GM12878 (cell line): Measurements from ENCODE around the gene PGLYRP3. TPM values are rescaled to one million over a fixed set of nuclear protein-coding genes. Genes with fewer than 3 reads are reported as not detected.

Experiments used
- ATAC-seq: fragments of 200-7000 bp; cut with Tn5 transposase; 3 replicates; pipeline ENCODE4 v1.9.1; 2020; ENCODE audit warnings: mild to moderate bottlenecking, moderate library complexity
- BruUV-seq: library from RNA; stranded (reverse); fragments of 400-500 nt; replicated peaks from 2 replicates; lab custom pipeline; 2021; lab: Mats Ljungman, UMichigan
- CTCF ChIA-PET: fragments of 300-600 bp; sonication (Branson Sonifier 250); formaldehyde crosslinking; extraction: SDS; loops from one replicate; lab custom pipeline; 2021; ENCODE audit warnings: inconsistent platforms; lab: Yijun Ruan, JAX
- POLR2A ChIA-PET: fragments of 350-600 bp; formaldehyde crosslinking; extraction: SDS; loops from one replicate; lab custom pipeline; 2021; ENCODE audit warnings: inconsistent platforms; lab: Charles Lee
- RAD21 ChIA-PET: fragments of 300-600 bp; sonication (Branson Sonifier 250); formaldehyde crosslinking; loops from one replicate; lab custom pipeline; 2023; ENCODE audit warnings: antibody characterized with exemption; ENCODE audit not compliant: unreplicated experiment; lab: Charles Lee
- SMC1A ChIA-PET: fragments of 300-600 bp; sonication (Branson Sonifier 250); formaldehyde crosslinking; loops from one replicate; lab custom pipeline; 2023; ENCODE audit not compliant: unreplicated experiment, uncharacterized antibody; lab: Charles Lee
- DNase-seq: peaks from one replicate; pipeline ENCODE4 v3.0.0-alpha.2; 2011; ENCODE audit warnings: low read depth, low spot score
- FAIRE-seq: peaks from 3 replicates; lab custom pipeline; 2011; peaks lifted over from hg19 to GRCh38; lab: Jason Lieb, UNC
- H2AFZ ChIP-seq: 2 replicates; pipeline ENCODE4 v1.6.0; 2011; ENCODE audit warnings: low read depth, low read length, control low read depth; ENCODE audit not compliant: control insufficient read depth
- H3K27ac ChIP-seq: 2 replicates; pipeline ENCODE4 v1.5.1; 2011; ENCODE audit warnings: control low read depth; ENCODE audit not compliant: control insufficient read depth, insufficient read depth
- H3K27me3 ChIP-seq, 2 experiments: replicated peaks in 1 of 2; 2 replicates each; pipeline versions ENCODE4 v1.6.0 to v1.6.1; 2011; ENCODE audit warnings: low read length in 1 of 2; ENCODE audit not compliant: control insufficient read depth in 2 of 2, insufficient read depth in 2 of 2
- H3K36me3 ChIP-seq, 2 experiments: 2 replicates each; pipeline ENCODE4 v1.5.1; 2011; ENCODE audit warnings: low read length in 1 of 2; ENCODE audit not compliant: control insufficient read depth in 2 of 2, insufficient read depth in 2 of 2
- H3K4me1 ChIP-seq: 2 replicates; pipeline ENCODE4 v1.6.1; 2011; ENCODE audit warnings: mild to moderate bottlenecking, low read length, moderate library complexity, mixed read lengths; ENCODE audit not compliant: control insufficient read depth, insufficient read depth
- H3K4me2 ChIP-seq: 2 replicates; pipeline ENCODE4 v1.6.0; 2011; ENCODE audit warnings: control low read depth; ENCODE audit not compliant: control insufficient read depth, insufficient read depth
- H3K4me3 ChIP-seq: fragments of 200-600 bp; sonication (generic); 2 replicates; pipeline ENCODE4 v1.5.1; 2016
- H3K79me2 ChIP-seq: 2 replicates; pipeline ENCODE4 v1.6.0; 2011; ENCODE audit warnings: low read length; ENCODE audit not compliant: control insufficient read depth, insufficient read depth
- H3K9ac ChIP-seq: 2 replicates; pipeline ENCODE4 v1.8.0; 2011; ENCODE audit warnings: low read length, control low read depth, mixed read lengths; ENCODE audit not compliant: control insufficient read depth, insufficient read depth
- H3K9me3 ChIP-seq: replicated peaks from 3 replicates; pipeline ENCODE4 v1.5.1; 2011; ENCODE audit warnings: mild to moderate bottlenecking, low read length; ENCODE audit not compliant: control insufficient read depth, insufficient read depth
- H4K20me1 ChIP-seq: 2 replicates; pipeline ENCODE4 v1.6.0; 2011; ENCODE audit not compliant: control insufficient read depth, insufficient read depth
- EZH2 ChIP-seq: IDR thresholded peaks from 2 replicates; pipeline ENCODE4 v1.6.1; 2012; ENCODE audit warnings: low read depth, mild to moderate bottlenecking, control low read depth, inconsistent platforms, low read length, borderline replicate concordance; ENCODE audit not compliant: control insufficient read depth
- FOXK2 ChIP-seq: fragments of 450-650 bp; IDR thresholded peaks from 2 replicates; pipeline ENCODE4 v1.6.1; 2017; ENCODE audit warnings: mild to moderate bottlenecking, moderate library complexity
- GATAD2B ChIP-seq: fragments of 450-650 bp; conservative IDR thresholded peaks from 2 replicates; pipeline ENCODE4 v1.6.1; 2017; ENCODE audit warnings: low read depth, mild to moderate bottlenecking, moderate library complexity
- MTA2 ChIP-seq: fragments of 450-650 bp; IDR thresholded peaks from 2 replicates; pipeline ENCODE4 v1.6.1; 2016; ENCODE audit warnings: low read depth, mild to moderate bottlenecking, moderate library complexity
- POU2F2 ChIP-seq: IDR thresholded peaks from 3 replicates; pipeline ENCODE4 v1.6.1; 2011; ENCODE audit warnings: low read depth, mild to moderate bottlenecking, low read length, borderline replicate concordance
- RAD21 ChIP-seq: IDR thresholded peaks from 2 replicates; pipeline ENCODE4 v1.6.1; 2011; ENCODE audit warnings: mild to moderate bottlenecking, low read depth, low read length, moderate library complexity; ENCODE audit not compliant: insufficient read depth
- SRF ChIP-seq, 2 experiments: IDR thresholded peaks; 2 replicates each; pipeline ENCODE4 v1.6.1; 2011; ENCODE audit warnings: low read depth in 2 of 2, low read length in 2 of 2, mild to moderate bottlenecking in 1 of 2, moderate library complexity in 1 of 2
- USF1 ChIP-seq: IDR thresholded peaks from 2 replicates; pipeline ENCODE4 v1.6.1; 2011; ENCODE audit warnings: borderline replicate concordance, low read depth, mild to moderate bottlenecking, moderate library complexity, mixed read lengths, low read length; ENCODE audit not compliant: insufficient read depth; ENCODE audit errors: extremely low read length
- WGBS: methylation state at CpG from one replicate; pipeline ENCODE4 v1.1.6; 2016; ENCODE audit warnings: low lambda C conversion rate; ENCODE audit not compliant: insufficient replicate concordance, insufficient coverage; ENCODE audit errors: missing lambda C conversion rate; 5-methylcytosine and 5-hydroxymethylcytosine counted together
- in situ Hi-C: fragments of 300-500 bp; cut with MboI; formaldehyde crosslinking; loops from 9 replicates; pipeline ENCODE4 v1.14.3; 2018; ENCODE audit warnings: mixed read lengths
- intact Hi-C: fragments of 100-400 bp; cut with micrococcal nuclease; formaldehyde crosslinking; loops from one replicate; pipeline ENCODE4 v1.14.2; 2022; ENCODE audit not compliant: unreplicated experiment
- polyA plus RNA-seq, 11 experiments: library from polyadenylated mRNA; depleted of rRNA in 4 of 11; unstranded in 6 of 11; stranded (reverse) in 5 of 11; fragments of >200 nt; fragmentation: Nextera tagmentation in 4 of 11; fragmentation: Illumina TruSeq in 1 of 11; extraction: Ambion mirVana in 4 of 11; extraction: Trizol in 1 of 11; gene quantifications; 1 replicate in 1 of 11; 2 replicates in 10 of 11; pipeline versions ENCODE4 v1.2.1 to v1.2.3, GENCODE V29; 2011 to 2016; ENCODE audit warnings: inconsistent platforms in 2 of 11, missing spikeins in 2 of 11, low read depth in 1 of 11
- total RNA-seq, 4 experiments: library from RNA; depleted of rRNA in 3 of 4; stranded (reverse); fragments of >200 nt in 3 of 4; fragmentation: Illumina TruSeq in 1 of 4; extraction: Trizol in 1 of 4; gene quantifications; 2 replicates each; pipeline versions ENCODE4 v1.2.1 to v1.2.3, GENCODE V29; 2013 to 2021

PGLYRP3 gene
- total and polyA plus RNA-seq, 10 of the 15 experiments (the other 5 are each of a cell fraction or from before 2014, with no cell fraction given), result 0.10 to 0.49 (median 0.18) TPM; not detected in 7

DNA sequence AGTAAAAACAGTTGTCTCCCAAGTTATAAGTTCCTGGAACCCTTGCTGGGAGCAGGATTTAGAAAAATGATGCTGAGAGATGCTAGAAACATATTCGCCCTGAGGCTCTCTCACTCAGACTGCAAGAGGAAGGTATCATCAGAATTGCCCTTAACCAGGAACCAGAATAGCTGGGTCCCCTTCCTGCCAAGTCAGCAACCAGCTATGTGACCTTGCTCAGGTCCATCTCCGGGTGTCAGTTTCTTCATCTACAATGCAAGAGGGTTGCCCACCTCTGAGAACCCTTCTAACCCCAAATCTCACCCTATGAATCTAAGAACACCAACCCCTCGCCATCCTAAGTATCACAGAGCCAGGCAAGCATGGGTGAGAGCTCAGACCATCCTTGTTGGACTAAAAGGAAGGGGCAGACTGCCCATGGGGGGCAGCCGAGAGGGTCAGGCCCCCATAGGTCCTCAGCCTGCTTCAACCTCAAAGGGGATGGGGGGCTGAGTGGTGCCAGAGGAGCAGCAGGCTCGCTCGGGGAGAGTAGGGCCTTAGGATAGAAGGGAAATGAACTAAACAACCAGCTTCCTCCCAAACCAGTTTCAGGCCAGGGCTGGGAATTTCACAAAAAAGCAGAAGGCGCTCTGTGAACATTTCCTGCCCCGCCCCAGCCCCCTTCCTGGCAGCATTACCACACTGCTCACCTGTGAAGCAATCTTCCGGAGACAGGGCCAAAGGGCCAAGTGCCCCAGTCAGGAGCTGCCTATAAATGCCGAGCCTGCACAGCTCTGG, 44.5 kb upstream of the PGLYRP3 start:
- H2AFZ ChIP-seq, result no peak overlapping the region
- TF ChIP-seq POU2F2, result no peak
- TF ChIP-seq RAD21, result no peak
- no peak overlapping the region for H3K4me3 ChIP-seq
- H3K79me2 ChIP-seq, result no peaks in the 10 kb centered on the region
- RAD21 ChIA-PET, result interaction anchor here (0.6 to 2.8 kb wide), 3 partner anchors 10 to 294 kb away, joined by 4 to 18 read pairs (median 4); no protein-coding TSS in a partner anchor
- in situ Hi-C loops (no loop called here), intact Hi-C loops (no loop called here)
- CTCF ChIA-PET, result interaction anchor here (1.2 to 2.7 kb wide), 8 partner anchors 14 to 212 kb away, joined by 3 to 41 read pairs (median 4); no protein-coding TSS in a partner anchor
- no peak overlapping the region for H3K4me2 ChIP-seq
- no peaks in the 10 kb centered on the region for H4K20me1 ChIP-seq
- ATAC-seq, result no peak
- SMC1A ChIA-PET, result interaction anchor here (0.6 to 3.1 kb wide), 2 partner anchors 138 to 148 kb away, joined by 3 to 14 read pairs; no protein-coding TSS in a partner anchor
- no TSS peak for BruUV-seq
- H3K36me3 ChIP-seq, result no peaks in the 10 kb centered on the region
- no peak overlapping the region for H3K27ac ChIP-seq
- H3K9me3 ChIP-seq, result no peaks in the 10 kb centered on the region
- POLR2A ChIA-PET, result interaction anchor here (0.5 kb wide), 1 partner anchor 140 kb away, joined by 4 read pairs; no protein-coding TSS in a partner anchor
- 2% methylated on average over 10 of the region's 10 CpGs for WGBS
- FAIRE-seq, result no peak
- peaks cover 6% of the 10 kb centered on the region for H3K4me1 ChIP-seq
- H3K9ac ChIP-seq, result no peak overlapping the region
- DNase-seq, result no peak
- no peaks in the 10 kb centered on the region for H3K27me3 ChIP-seq

GRCh38 chr1:153356392-153357075, 43.8 kb upstream of the PGLYRP3 start:
- BruUV-seq, result no TSS peak
- RAD21 ChIA-PET, result interaction anchor here (2.8 to 8.4 kb wide), 2 partner anchors 138 to 139 kb away, joined by 18 to 94 read pairs; no protein-coding TSS in a partner anchor
- Histone ChIP-seq H3K36me3 (no peaks in the 10 kb centered on the region), H3K27me3 (no peaks in the 10 kb centered on the region), H3K4me1 (peaks cover 6% of the 10 kb centered on the region), H3K4me2 (no peak overlapping the region), H2AFZ (no peak overlapping the region), H3K9me3 (no peaks in the 10 kb centered on the region), H4K20me1 (no peaks in the 10 kb centered on the region), H3K4me3 (no peak overlapping the region), H3K27ac (no peak overlapping the region), H3K9ac (no peak overlapping the region), H3K79me2 (no peaks in the 10 kb centered on the region)
- POLR2A ChIA-PET, result no interaction called here
- SMC1A ChIA-PET, result interaction anchor here (0.6 to 6.2 kb wide), 3 partner anchors 138 to 148 kb away, joined by 3 to 106 read pairs (median 14); no protein-coding TSS in a partner anchor
- ATAC-seq, result no peak
- WGBS, result 59% methylated on average over 8 of the region's 8 CpGs
- in situ Hi-C loops, result no loop called here
- DNase-seq, result no peak
- CTCF ChIA-PET, result interaction anchor here (0.8 to 8.6 kb wide), 20 partner anchors 12 to 216 kb away, joined by 3 to 326 read pairs (median 5); partner anchors contain the start of gene PGLYRP3
- FAIRE-seq, result no peak
- intact Hi-C loops, result no loop called here
- TF ChIP-seq SRF (IDR thresholded peaks at IDR 0.05; ENCODE audit: low read depth in 2 of 2, low read length in 2 of 2) (no peak), EZH2 (no peak), FOXK2 (no peak), MTA2 (no peak), USF1 (no peak), GATAD2B (no peak)
